Neural cell (in vitro differentiated cells): ENCODE measurements around the gene BICRAL. TPM values are rescaled to one million over a fixed set of nuclear protein-coding genes. Genes with fewer than 3 reads are reported as not detected.
A peak's percentile ranks its signal among the peaks of the same experiment; 100 is the strongest.

Experiments used
- H2AFZ ChIP-seq: fragments of 200-600, 300-800 bp; sonication (generic), shearing (Covaris generic); 2 replicates; pipeline ENCODE4 v1.6.0; 2014; ENCODE audit warnings: low read depth, mild to moderate bottlenecking, antibody characterized with exemption, low read length, moderate library complexity
- H3F3A ChIP-seq: fragments of 200-600 bp; shearing (Covaris generic); 2 replicates; pipeline ENCODE4 v1.6.1; 2016; ENCODE audit warnings: mild to moderate bottlenecking, moderate library complexity, mixed read lengths, antibody characterized with exemption, low read length; ENCODE audit not compliant: insufficient read depth, poor library complexity, severe bottlenecking
- H3K27ac ChIP-seq: fragments of 200-600, 300-800 bp; sonication (generic), shearing (Covaris generic); 2 replicates; pipeline ENCODE4 v1.5.1; 2014; ENCODE audit warnings: mild to moderate bottlenecking, low read length, moderate library complexity
- H3K27me3 ChIP-seq: fragments of 300-800, 200-600 bp; sonication (generic), shearing (Covaris generic); 2 replicates; pipeline ENCODE4 v1.6.0; 2014; ENCODE audit warnings: mild to moderate bottlenecking, low read depth, low read length, moderate library complexity; ENCODE audit not compliant: insufficient read depth
- H3K36me3 ChIP-seq: fragments of 300-800, 200-600 bp; sonication (generic), shearing (Covaris generic); 2 replicates; pipeline ENCODE4 v1.5.1; 2014; ENCODE audit warnings: mild to moderate bottlenecking, antibody characterized with exemption, low read length, moderate library complexity; ENCODE audit not compliant: insufficient read depth
- H3K4me2 ChIP-seq: fragments of 300-800, 200-600 bp; sonication (generic), shearing (Covaris generic); 2 replicates; pipeline ENCODE4 v1.6.0; 2014; ENCODE audit warnings: mild to moderate bottlenecking, low read length
- H3K4me3 ChIP-seq: fragments of 300-800, 200-600 bp; sonication (generic), shearing (Covaris generic); 2 replicates; pipeline ENCODE4 v1.5.1; 2014; ENCODE audit warnings: mild to moderate bottlenecking, low read length, moderate library complexity
- H3K79me2 ChIP-seq: fragments of 200-600 bp; shearing (Covaris generic); replicated peaks from 2 replicates; pipeline ENCODE4 v1.6.0; 2014; ENCODE audit warnings: mild to moderate bottlenecking, low read length, moderate library complexity; ENCODE audit not compliant: insufficient read depth
- H3K9ac ChIP-seq: fragments of 300-800, 200-600 bp; sonication (generic), shearing (Covaris generic); 2 replicates; pipeline ENCODE4 v1.6.1; 2016; ENCODE audit warnings: mild to moderate bottlenecking, low read length, mixed read lengths
- H3K9me2 ChIP-seq: fragments of 200-600 bp; shearing (Covaris generic); 2 replicates; pipeline ENCODE4 v1.6.1; 2016; ENCODE audit warnings: mild to moderate bottlenecking, low read length, mixed read lengths; ENCODE audit not compliant: insufficient read depth
- H3K9me3 ChIP-seq: fragments of 200-600, 300-800 bp; sonication (generic), shearing (Covaris generic); 2 replicates; pipeline ENCODE4 v1.6.1; 2016; ENCODE audit warnings: mild to moderate bottlenecking, mixed run types, low read length, moderate library complexity, mixed read lengths
- H4K20me1 ChIP-seq: fragments of 200-600 bp; shearing (Covaris generic); 2 replicates; pipeline ENCODE4 v1.6.1; 2016; ENCODE audit warnings: mild to moderate bottlenecking, mixed run types; ENCODE audit not compliant: insufficient read depth
- CTCF ChIP-seq: fragments of 450-650 bp; IDR thresholded peaks from 2 replicates; pipeline ENCODE4 v1.5.1; 2014; ENCODE audit warnings: antibody characterized with exemption, mild to moderate bottlenecking, moderate library complexity; ENCODE audit not compliant: poor library complexity, severe bottlenecking
- EP300 ChIP-seq: fragments of 450-650 bp; conservative IDR thresholded peaks from 2 replicates; pipeline ENCODE4 v1.6.1; 2014; ENCODE audit warnings: antibody characterized with exemption, mild to moderate bottlenecking, moderate library complexity; ENCODE audit not compliant: poor library complexity, severe bottlenecking
- EZH2 ChIP-seq: fragments of 200-600, 300-800 bp; shearing (Covaris generic), sonication (generic); IDR thresholded peaks from 2 replicates; pipeline ENCODE4 v1.6.1; 2014; ENCODE audit warnings: antibody characterized with exemption, low read length, borderline replicate concordance, mild to moderate bottlenecking; ENCODE audit not compliant: insufficient read depth, poor library complexity, severe bottlenecking
- MXI1 ChIP-seq: fragments of 450-650 bp; conservative IDR thresholded peaks from 2 replicates; pipeline ENCODE4 v1.6.1; 2014; ENCODE audit warnings: antibody characterized with exemption, mild to moderate bottlenecking; ENCODE audit not compliant: poor library complexity, severe bottlenecking
- POLR2AphosphoS5 ChIP-seq: IDR thresholded peaks from 2 replicates; pipeline ENCODE4 v1.6.1; 2012
- RAD21 ChIP-seq: fragments of 450-650 bp; conservative IDR thresholded peaks from 2 replicates; pipeline ENCODE4 v1.6.1; 2014; ENCODE audit warnings: antibody characterized with exemption, mild to moderate bottlenecking, moderate library complexity
- REST ChIP-seq: IDR thresholded peaks from 2 replicates; pipeline ENCODE4 v1.6.1; 2012; ENCODE audit warnings: borderline replicate concordance
- SMC3 ChIP-seq: fragments of 450-650 bp; conservative IDR thresholded peaks from 2 replicates; pipeline ENCODE4 v1.6.1; 2014; ENCODE audit warnings: antibody characterized with exemption, mild to moderate bottlenecking, moderate library complexity; ENCODE audit not compliant: poor library complexity
- TAF1 ChIP-seq: IDR thresholded peaks from 2 replicates; pipeline ENCODE4 v1.6.1; 2012; ENCODE audit warnings: low read depth
- polyA plus RNA-seq: library from polyadenylated mRNA; depleted of rRNA; stranded (reverse); fragments of >200 nt; gene quantifications from 2 replicates; pipeline ENCODE4 v1.2.3, GENCODE V29; 2014

Gene BICRAL
- polyA plus RNA-seq, 1 donor from 2014 or later = 6.7 TPM

GRCh38 chr6:42782689-42783176 is 881 bp downstream of the BICRAL start:
- Histone ChIP-seq H4K20me1 (no peaks in the 10 kb centered on the region), H3K9ac (peak overlapping the region; percentile 100), H2AFZ (peak overlapping the region; percentile 18), H3F3A (no peaks in the 10 kb centered on the region), H3K4me3 (peak overlapping the region; percentile 93), H3K9me3 (no peaks in the 10 kb centered on the region), H3K9me2 (no peaks in the 10 kb centered on the region), H3K36me3 (no peaks in the 10 kb centered on the region), H3K79me2 (peaks cover 48% of the 10 kb centered on the region), H3K27ac (peak overlapping the region; percentile 98), H3K4me2 (no peak overlapping the region), H3K27me3 (no peaks in the 10 kb centered on the region)
- TF ChIP-seq MXI1 (no peak), EZH2 (no peak), TAF1 (peak; percentile 58), RAD21 (no peak), SMC3 (no peak), POLR2AphosphoS5 (peak; percentile 70), EP300 (peak; percentile 15), REST (no peak), CTCF (no peak)

GRCh38 chr6:42783177-42783875 is 1.5 kb downstream of the BICRAL start:
- Histone ChIP-seq H3K27ac (peak overlapping the region; percentile 98), H3K4me3 (peak overlapping the region; percentile 93), H2AFZ (peak overlapping the region; percentile 57), H3K9me3 (no peaks in the 10 kb centered on the region), H3F3A (no peaks in the 10 kb centered on the region), H3K9me2 (no peaks in the 10 kb centered on the region), H3K79me2 (peaks cover 52% of the 10 kb centered on the region), H3K36me3 (no peaks in the 10 kb centered on the region), H3K4me2 (peak overlapping the region; percentile 88), H3K9ac (peak overlapping the region; percentile 100), H4K20me1 (no peaks in the 10 kb centered on the region), H3K27me3 (no peaks in the 10 kb centered on the region)
- TF ChIP-seq SMC3 (no peak), EP300 (no peak), TAF1 (no peak), RAD21 (no peak), REST (peak; percentile 91), CTCF (no peak), POLR2AphosphoS5 (peak; percentile 22), EZH2 (no peak), MXI1 (peak; percentile 38)
